SH-SY5Y (cell line): ENCODE measurements around the gene SUGCT.

Experiments
- GATA2 ChIP-seq: IDR thresholded peaks from 2 replicates; pipeline ENCODE4 v1.6.1; 2011; ENCODE audit warnings: mild to moderate bottlenecking, low read depth, low read length
- GATA3 ChIP-seq: IDR thresholded peaks from 2 replicates; pipeline ENCODE4 v1.6.1; 2011; ENCODE audit warnings: low read depth, mild to moderate bottlenecking, low read length, moderate library complexity

GRCh38 chr7:40299097-40299496 is 164.3 kb downstream of the SUGCT start:
- TF ChIP-seq GATA3 (no peak), GATA2 (no peak)
